Stimulated activated CD4-positive, alpha-beta T cell treated with anti-CD3 and anti-CD28 coated beads, Interleukin-12 subunit alpha, Interleukin-12 subunit beta, amount 100 ng/mL, for 24 hours (primary cell): ENCODE measurements around the gene GAGE12C.
"Not testable (repeated sequence)": the region's sequence is repeated elsewhere in the genome, so short reads cannot be mapped to it uniquely, and the experiment has no call there.

Source experiments
- DNase-seq, 2 experiments: peaks; one replicate each; pipeline ENCODE4 v3.0.0-alpha.2; 2020; ENCODE audit warnings: low read depth in 2 of 2

The GAGE12C gene, protein sequence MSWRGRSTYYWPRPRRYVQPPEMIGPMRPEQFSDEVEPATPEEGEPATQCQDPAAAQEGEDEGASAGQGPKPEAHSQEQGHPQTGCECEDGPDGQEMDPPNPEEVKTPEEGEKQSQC

DNA sequence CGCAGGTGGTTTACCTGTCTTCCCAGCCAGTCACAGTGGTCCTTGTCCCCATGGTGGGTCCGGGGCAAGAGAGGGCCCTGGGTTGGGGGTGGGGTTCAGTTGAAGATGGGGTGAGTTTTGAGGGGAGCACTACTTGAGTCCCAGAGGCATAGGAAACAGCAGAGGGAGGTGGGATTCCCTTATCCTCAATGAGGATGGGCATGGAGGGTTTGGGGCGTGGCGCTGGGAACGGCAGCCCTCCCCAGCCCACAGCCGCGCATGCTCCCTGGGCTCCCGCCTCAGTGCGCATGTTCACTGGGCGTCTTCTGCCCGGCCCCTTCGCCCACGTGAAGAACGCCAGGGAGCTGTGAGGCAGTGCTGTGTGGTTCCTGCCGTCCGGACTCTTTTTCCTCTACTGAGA is at the start of gene GAGE12C:
Gene GAGE12C, plus strand, starts transcription at position 301 of the 400 bp plus-strand sequence. CDS start 1,155 bp downstream, outside the sequence.
- not testable (repeated sequence) for DNase-seq

DNA sequence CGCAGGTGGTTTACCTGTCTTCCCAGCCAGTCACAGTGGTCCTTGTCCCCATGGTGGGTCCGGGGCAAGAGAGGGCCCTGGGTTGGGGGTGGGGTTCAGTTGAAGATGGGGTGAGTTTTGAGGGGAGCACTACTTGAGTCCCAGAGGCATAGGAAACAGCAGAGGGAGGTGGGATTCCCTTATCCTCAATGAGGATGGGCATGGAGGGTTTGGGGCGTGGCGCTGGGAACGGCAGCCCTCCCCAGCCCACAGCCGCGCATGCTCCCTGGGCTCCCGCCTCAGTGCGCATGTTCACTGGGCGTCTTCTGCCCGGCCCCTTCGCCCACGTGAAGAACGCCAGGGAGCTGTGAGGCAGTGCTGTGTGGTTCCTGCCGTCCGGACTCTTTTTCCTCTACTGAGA is 9.5 kb downstream of the GAGE12C start, which contains the start of gene GAGE12D:
Gene GAGE12D, plus strand, starts transcription at position 301 of the 400 bp plus-strand sequence. CDS start 1,155 bp downstream, outside the sequence.
- not testable (repeated sequence) for DNase-seq

DNA sequence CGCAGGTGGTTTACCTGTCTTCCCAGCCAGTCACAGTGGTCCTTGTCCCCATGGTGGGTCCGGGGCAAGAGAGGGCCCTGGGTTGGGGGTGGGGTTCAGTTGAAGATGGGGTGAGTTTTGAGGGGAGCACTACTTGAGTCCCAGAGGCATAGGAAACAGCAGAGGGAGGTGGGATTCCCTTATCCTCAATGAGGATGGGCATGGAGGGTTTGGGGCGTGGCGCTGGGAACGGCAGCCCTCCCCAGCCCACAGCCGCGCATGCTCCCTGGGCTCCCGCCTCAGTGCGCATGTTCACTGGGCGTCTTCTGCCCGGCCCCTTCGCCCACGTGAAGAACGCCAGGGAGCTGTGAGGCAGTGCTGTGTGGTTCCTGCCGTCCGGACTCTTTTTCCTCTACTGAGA is 19.0 kb downstream of the GAGE12C start, which contains the start of gene GAGE12E:
Gene GAGE12E, plus strand, starts transcription at position 301 of the 400 bp plus-strand sequence. CDS start 1,155 bp downstream, outside the sequence.
- not testable (repeated sequence) for DNase-seq

DNA sequence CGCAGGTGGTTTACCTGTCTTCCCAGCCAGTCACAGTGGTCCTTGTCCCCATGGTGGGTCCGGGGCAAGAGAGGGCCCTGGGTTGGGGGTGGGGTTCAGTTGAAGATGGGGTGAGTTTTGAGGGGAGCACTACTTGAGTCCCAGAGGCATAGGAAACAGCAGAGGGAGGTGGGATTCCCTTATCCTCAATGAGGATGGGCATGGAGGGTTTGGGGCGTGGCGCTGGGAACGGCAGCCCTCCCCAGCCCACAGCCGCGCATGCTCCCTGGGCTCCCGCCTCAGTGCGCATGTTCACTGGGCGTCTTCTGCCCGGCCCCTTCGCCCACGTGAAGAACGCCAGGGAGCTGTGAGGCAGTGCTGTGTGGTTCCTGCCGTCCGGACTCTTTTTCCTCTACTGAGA is 28.6 kb downstream of the GAGE12C start, which contains the start of gene GAGE12F:
Gene GAGE12F, plus strand, starts transcription at position 301 of the 400 bp plus-strand sequence. CDS start 1,155 bp downstream, outside the sequence.
- not testable (repeated sequence) for DNase-seq

DNA sequence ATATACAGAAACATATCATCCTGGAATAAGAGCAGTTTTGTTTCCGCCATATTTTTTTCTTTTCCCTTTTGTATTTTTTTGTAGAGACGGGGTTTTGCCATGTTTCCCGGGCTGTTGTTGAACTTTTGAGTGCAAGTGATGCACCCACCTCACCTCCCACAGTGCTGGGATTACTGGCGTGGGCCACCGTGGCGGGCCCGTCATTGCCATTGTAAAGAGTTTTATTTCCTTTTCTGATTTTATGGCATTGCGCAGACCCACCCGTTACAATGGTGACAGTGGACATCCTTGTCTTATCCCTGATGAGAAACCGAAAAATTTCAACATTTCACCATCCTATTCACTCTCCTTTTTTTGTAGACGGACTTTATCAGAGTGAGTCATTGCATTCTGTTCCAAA is 36.8 kb downstream of the GAGE12C start:
- DNase-seq: not testable (repeated sequence)

DNA sequence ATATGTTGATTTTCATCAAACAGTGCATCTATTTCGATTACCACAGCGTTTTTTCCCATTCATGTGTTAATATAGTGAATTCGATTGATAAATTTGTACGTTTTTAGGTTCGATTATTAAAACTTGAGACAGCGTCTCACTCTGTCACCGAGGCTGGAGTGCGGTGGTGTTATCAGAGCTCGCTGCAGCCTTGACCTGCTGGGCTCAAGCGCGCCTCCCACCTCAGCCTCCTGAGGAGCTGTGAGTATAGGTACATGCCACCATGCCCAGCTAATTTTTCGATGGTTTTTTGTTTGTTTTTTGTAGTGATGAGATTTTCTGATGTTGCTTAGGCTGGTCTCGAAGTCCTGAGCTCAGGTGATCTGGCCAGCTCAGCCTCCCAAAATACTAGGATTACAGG is 37.2 kb downstream of the GAGE12C start:
- DNase-seq: not testable (repeated sequence)

DNA sequence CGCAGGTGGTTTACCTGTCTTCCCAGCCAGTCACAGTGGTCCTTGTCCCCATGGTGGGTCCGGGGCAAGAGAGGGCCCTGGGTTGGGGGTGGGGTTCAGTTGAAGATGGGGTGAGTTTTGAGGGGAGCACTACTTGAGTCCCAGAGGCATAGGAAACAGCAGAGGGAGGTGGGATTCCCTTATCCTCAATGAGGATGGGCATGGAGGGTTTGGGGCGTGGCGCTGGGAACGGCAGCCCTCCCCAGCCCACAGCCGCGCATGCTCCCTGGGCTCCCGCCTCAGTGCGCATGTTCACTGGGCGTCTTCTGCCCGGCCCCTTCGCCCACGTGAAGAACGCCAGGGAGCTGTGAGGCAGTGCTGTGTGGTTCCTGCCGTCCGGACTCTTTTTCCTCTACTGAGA is 38.1 kb downstream of the GAGE12C start, which contains the start of gene GAGE12G:
Gene GAGE12G, plus strand, starts transcription at position 301 of the 400 bp plus-strand sequence. CDS start 1,155 bp downstream, outside the sequence.
- not testable (repeated sequence) for DNase-seq

DNA sequence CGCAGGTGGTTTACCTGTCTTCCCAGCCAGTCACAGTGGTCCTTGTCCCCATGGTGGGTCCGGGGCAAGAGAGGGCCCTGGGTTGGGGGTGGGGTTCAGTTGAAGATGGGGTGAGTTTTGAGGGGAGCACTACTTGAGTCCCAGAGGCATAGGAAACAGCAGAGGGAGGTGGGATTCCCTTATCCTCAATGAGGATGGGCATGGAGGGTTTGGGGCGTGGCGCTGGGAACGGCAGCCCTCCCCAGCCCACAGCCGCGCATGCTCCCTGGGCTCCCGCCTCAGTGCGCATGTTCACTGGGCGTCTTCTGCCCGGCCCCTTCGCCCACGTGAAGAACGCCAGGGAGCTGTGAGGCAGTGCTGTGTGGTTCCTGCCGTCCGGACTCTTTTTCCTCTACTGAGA is 47.7 kb downstream of the GAGE12C start, which contains the start of gene GAGE12H:
Gene GAGE12H, plus strand, starts transcription at position 301 of the 400 bp plus-strand sequence. CDS start 1,155 bp downstream, outside the sequence.
- DNase-seq: not testable (repeated sequence)
